GM18520 (cell line): ENCODE data around the gene ZNF19.

Experiments
- ATAC-seq: cut with Tn5 transposase; IDR thresholded peaks from one replicate; pipeline ENCODE4 v1.9.1; 2021; ENCODE audit not compliant: unreplicated experiment

The ZNF19 gene

DNA sequence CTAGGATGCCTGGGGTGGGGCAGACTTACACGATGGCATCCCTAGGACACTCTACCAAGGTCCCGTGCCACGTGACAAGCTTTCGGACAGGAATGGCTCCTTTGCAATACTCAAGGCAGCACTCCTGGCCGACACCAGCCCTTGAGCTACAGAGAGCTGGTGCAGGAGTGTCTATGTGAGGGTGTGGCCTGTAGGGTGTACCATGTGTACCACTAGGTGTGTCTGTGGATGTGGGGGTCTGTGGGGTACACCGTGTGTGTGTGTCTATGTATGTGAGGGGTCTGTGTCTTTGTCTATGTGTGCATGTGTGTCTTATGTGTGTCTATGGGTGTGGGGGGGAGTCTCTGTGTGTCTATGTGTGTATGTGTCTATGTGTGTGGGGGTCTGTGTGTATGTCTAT, 45.4 kb downstream of the ZNF19 start:
- ATAC-seq = no peak

DNA sequence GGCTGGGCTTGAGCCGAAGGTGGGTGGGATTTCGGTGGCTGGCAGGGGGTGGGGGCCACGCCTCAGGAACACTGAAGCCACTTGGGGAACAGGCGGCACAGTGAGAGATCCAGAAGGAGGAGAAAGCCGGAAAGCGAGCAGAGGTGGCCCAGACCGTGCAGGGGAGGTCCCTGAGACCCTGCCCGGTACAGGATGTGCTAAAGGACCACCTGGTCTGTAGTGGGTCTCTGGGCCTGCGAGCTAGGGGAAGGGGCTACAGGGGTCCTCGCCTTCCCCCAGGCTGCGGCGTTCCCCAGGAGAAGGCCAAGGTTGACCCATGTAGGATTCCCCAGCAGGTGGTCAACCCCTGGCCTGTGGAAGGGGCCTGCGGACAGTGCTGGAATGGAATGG, 47.1 kb downstream of the ZNF19 start, which contains the start of gene TLE7:
TSS of gene TLE7 (minus strand) at position 4 of the 390 bp plus-strand sequence. CDS start 8,730 bp downstream, outside the sequence.
- no peak for ATAC-seq

DNA sequence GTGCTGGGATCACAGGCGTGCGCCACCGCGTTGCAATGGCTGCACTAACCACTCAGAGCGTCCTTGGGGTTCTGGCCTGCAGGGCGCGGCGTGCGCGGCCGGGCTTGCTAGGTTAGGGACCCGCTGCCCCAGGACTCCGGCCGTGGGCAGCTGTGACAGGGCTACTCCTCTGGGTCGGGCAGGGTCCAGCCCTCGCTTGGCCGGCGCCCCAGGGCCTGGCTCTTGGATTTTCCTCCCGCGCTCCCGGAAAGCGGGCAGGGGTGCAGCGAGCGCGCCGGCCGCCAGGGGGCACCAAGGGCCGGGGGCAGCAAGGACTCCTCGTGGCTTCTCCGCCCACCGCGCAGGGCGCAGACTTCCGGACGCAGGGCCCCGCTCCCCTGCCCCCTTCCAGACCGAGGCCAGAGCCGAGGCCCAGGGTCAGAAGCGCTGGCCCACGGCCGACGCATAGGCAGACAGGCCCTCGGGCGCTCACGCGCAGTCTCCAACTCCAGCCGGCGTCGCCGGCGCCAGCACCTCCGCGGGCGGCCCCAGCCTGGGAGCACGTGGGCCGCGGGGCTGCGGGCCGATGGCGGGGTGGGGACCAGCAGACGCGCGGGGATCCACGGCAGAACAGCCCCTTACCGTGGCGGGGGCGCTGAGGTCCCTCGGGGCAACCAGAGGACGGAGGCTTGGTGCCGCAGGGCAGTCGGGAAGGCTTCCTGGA, 47.6 kb downstream of the ZNF19 start:
- no peak for ATAC-seq

DNA sequence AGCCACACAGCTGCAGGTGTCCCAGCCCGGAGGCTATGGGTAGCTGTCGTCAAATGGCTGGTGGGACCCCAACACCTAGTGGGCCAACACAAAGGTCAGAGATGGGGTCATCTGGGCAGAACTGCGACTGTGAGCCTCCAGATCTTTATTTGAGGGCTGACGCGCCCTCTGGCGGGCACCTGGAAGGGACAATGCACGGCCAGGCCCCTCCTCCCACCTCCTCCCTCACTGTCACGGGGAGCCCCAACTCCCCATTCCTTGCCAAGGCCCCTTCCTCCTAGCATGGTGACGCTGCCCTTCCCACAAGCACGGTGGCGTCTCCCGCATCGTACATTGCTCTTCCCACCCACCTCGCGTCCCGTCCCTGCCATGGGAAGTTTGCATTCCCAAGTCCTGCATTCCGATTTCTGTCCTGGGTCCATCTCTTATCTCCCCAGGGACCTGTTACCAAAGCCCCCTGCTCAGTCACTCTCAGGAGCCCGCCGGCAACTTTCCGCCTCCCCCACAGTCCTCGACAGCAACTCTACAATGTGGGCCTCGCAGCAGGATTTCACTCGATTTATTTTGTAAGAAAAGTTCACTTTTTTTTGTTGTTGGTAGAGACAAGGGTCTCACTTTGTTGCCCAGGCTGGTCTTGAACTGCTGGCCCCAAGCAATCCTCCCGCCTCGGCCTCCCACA, 48.3 kb downstream of the ZNF19 start:
- no peak for ATAC-seq

DNA sequence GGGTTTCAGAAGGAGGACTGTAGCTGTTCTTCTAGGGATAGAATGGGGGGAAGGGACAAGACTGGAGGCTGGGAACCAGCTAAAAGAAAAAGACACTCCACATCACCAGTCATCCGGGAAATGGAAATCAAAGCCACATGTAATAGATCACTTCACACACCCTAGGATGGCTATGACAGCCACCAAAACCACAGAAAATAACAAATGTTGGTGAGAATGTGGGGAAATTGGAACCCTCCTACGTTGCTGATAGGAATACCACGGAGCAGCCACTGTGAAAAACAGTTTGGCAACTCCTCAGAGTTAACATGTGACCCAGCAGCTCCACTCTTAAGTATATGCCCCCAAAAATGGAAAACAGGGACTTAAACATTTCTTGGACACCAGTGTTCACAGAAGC, 49.6 kb downstream of the ZNF19 start:
- no peak for ATAC-seq

DNA sequence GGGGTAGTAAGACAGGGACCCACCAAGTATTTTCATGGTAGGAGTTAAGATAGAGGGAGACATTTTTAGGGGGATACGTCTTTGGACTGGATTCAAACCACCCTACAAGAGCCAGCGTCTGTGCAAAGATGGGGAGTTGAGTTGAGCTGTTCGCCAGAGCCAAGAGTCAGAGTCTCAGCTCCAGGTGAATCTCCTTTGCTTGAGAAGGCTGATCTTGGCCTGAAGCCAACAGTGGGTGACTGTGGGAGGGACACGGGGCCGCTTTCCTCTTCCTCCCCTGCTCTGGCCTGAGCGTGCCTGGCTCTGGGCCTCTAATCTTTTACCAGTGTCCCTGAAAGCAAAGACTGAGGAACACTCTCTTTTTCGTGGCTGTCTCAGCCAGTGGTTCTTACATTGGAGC, 52.7 kb downstream of the ZNF19 start:
- ATAC-seq = no peak

DNA sequence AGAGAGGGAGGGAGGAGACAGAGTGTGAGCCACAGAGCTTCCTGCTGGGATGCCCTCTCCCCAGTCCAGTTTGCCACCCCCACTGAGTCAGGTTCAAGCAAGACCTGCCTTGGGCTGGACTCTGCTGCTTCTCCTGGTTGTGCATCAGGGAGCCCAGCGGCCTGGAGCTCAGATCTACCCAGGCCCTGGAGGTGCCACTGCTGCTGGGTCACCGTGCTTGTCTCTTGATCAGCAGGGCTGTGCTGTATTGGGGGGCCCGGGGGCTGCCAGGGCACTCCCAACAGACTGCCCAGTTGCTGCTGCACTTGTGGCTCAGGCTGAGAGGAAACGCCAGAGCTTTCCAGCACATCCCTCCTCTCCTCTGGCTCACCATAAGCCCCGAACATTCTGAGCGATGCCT, 56.2 kb downstream of the ZNF19 start:
- no peak for ATAC-seq

DNA sequence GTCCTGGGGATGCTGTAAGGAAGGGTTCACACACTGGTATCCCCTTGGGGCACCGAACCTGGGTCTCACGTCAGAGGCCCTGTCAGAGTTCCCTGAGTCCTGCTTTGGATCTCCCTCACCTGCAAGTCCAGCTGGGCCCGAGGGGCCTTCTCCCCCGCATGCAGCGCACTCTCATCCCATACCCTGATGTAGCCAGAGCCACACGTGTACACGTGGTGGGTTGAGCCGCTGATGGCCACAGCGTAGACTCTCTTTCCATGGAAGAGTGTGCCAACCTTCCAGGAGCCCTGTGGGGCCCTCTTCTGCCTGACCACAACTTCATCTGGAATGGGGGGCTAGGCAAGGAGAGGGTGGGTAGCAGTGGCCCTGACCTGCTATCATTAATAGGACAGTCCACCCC, 57.1 kb downstream of the ZNF19 start:
- no peak for ATAC-seq

DNA sequence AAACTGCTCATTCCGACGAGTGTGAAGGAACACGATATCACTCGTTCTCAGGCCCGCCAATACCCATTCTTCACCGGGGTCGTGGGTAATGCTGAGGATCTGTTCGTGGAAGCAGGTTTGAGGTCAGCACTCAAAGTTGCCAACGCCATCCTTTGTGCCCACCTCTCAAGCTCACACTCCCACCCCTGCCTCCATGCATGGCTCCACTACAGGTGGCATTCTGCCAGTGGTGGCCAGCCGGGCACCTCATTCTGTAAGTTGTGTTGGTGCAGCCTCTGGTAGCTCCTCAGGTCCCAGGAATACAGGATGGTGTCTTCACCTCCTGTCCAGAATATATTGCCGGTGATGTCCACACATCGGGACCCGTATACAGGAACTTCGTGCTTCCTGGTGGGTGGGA, 57.9 kb downstream of the ZNF19 start:
- no peak for ATAC-seq

DNA sequence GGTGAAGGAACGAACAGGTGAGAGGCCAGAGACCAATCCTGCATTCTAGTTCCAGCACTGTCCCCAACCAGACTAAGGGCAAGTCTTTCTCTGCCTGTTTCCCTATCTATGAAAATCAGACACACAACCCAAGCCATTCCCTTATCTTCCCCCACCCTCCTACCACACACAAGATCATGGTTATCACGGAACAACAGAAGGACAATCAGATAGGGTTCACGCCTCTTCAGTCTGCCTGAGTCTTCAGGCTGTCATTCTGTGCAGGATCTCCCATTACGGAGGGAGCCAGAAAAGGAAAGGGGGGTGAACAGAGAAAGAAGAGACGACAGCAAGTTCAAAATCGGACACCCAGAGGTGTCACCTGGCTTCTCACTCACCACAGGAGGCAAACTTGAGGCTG, 58.4 kb downstream of the ZNF19 start:
- ATAC-seq = no peak

DNA sequence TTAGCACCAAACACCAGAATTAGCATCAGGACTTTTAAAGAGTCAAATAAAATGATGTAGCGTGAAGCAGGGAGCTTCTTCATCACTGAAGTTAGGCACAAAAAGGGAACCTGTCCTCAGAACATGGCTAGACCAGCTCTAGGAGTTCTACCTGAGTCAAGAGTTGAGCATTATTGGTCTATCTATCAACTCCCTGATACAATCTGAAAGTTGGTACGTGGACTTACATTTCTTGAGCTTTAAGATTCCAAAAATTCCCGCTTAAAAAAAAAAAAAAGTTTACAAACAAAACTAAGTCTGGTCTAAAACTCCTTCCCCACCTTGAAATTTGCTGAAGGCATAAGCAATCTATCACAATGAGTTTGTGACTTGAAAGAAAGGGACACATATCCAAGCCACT, 59.5 kb downstream of the ZNF19 start:
- no peak for ATAC-seq

DNA sequence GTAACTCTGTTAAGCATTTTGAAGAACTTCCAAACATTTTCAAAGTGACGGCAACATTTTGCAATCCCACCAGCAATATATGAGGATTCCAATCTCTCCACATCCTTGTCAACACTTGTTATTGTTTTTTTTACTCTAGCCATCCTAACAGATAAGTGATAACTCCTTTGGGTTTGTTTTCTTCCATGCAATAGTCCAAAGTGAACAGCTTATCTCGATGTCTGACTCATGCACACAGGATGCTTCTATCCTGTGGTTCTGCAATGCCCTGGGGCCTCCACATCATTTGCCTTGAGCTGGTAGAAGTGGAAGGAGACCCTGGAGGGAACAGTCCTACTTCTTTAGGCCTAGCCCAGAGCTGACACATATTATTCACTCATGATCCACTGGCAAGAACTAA, 60.2 kb downstream of the ZNF19 start:
- no peak for ATAC-seq

DNA sequence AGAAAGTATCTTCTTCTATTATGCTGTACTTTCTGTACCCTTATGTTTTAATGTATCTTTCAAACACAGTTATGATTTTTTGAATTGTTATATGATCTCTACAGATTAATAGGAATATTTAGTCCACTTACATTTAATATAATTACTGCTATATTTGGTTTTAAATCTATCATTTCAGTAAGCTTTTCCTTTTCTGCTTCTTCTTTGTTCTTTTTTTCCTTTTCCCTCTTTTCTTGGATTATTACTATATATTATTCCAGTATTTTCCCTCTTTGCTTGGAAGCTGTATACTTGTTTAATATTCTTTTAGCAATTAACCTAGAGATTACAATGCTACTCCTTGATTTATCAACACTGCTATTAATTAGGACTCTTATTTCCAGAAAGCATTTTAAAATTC, 60.7 kb downstream of the ZNF19 start:
- no peak for ATAC-seq

DNA sequence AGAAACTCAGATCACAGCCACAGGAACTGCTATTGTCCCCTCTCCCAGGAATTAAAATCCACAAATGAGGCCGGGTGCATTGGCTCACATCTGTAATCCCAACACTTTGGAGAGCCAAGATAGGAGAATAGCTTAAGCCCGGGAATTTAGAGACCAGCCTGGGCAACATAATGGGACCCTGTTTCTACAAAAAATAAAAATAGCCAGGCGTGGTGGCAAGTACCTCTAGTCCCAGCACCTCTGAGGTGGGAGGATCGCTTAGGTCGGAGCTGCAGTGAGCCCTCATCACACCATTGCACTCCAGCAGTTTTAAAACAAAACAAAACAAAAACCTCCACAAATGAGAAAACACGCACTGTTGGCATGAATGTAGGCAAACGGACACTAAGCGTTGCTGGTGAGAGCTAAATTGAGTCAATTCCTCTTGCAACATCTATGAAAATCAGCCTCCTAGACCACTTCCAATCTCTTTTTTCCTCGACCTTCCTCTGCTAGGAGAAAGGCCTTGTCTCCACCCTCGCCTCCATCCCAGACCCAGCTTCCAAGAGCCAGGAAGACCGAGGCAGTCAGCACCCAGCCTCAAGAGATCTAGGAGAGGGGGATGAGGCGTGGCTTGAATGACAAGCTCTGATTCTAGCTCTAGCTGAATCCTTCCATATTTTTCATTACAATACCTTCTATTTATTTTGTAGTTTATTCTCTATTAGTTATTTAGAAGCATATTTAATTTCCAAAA, 62.1 kb downstream of the ZNF19 start:
- no peak for ATAC-seq

DNA sequence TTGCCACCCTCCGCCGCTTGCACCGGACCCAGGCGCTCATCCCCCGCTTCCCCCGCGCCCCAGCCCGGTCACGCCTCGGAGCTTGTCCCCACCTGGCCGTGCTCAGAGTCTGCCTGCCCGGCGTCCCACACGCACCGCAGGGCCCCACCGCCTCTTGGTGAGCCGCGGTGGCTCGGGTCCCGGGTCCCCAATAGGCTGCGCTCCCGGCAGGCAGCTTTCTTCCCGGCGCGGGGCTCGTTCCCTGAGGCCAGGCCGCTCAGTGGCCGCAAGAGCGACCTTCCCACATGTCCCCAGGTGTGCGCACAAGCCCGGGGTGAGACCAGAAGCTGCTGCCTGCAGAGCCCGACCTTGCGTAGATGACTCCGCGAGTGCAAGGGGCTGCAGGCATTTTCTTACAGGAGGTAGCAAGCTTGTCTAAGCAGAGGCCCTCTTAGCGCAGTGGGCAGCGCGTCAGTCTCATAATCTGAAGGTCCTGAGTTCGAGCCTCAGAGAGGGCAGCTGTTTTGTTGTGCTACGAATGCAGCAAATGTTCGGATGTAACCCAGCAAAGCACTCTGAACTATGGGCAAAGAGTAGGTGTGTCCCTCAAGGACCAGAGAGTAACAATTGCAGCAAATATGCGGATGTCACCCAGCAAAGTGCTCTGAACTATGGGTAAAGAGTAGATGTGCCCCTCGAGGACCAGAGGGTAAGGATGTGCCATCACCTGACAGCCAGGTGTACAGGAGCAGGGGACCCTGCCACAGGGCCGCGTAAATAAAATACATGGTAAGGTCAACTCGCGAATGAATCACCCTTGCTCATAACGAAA, 62.9 kb downstream of the ZNF19 start:
- ATAC-seq = no peak

DNA sequence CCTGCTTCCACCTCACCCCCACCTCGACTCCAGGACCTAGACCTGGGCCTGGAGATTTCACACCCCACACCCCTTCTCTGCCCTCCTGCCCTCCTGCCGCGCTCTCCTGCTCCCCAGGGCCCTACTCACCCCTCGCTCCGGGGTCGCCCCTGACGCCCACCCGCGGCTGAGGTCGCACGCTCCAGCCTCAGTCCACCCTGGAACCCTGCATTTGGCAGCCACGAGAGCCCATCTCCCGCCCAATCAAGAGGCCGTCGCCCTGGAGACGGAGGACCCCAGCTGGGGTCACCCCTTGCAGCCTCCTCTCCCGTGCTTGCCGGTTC, 63.4 kb downstream of the ZNF19 start:
- no peak for ATAC-seq

DNA sequence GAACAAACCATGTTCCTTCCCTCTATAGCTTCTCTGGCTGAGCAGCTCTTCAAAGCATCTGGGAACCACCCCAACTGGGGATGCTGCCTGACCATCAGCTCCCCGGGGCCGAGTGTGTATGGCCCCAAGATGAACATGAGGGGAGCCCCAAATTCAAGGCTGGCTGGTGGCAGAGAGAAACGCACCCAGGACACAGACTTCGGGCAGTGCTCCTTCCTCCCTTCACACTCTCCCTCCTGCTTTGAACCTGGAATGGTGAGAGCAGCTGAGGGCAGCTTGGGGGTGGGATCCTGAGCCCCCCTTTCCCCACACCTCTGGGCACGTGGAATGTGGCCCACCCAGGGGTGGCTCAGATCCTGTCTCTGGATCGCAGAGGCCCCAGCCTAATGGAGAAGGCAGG, 64.5 kb downstream of the ZNF19 start:
- no peak for ATAC-seq

DNA sequence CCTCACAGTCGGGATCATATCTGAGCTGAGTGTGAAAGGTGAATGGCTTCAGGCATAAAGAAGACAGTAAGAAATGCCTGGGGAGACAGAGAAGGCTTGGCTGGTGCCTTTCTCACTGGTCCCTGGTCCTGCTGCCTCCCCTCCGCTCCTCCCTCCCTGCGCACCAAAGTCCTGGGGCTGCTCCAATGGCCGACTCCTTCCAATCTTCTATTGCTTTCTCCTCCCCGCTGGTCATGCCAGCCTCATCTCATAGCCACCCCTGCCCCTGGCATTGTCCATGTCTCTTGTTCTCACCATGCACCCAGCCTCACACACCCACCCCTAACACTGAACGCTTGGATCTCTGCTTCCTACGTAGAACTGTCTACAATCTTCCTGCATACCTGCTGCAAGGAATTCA, 65.3 kb downstream of the ZNF19 start:
- no peak for ATAC-seq
